Prostate gland (tissue), 2 donors: ENCODE data around the gene NRAP.

ENCODE experiments used
- POLR2A ChIP-seq: fragments of 450-650 bp; IDR thresholded peaks from one replicate; pipeline ENCODE4 v1.6.1; 2016; ENCODE audit warnings: antibody characterized with exemption, mild to moderate bottlenecking
- TF ChIP-seq, protein P1 (sequence below), 4 experiments: fragments of 200-600 bp in 2 of 4; fragments of 450-650 bp in 2 of 4; sonication (generic) in 2 of 4; IDR thresholded peaks; 1 replicate in 3 of 4; 2 replicates in 1 of 4; pipeline ENCODE4 v1.5.1; 2016 to 2019; ENCODE audit warnings: antibody characterized with exemption in 4 of 4, mild to moderate bottlenecking in 2 of 4, moderate library complexity in 2 of 4

DNA sequence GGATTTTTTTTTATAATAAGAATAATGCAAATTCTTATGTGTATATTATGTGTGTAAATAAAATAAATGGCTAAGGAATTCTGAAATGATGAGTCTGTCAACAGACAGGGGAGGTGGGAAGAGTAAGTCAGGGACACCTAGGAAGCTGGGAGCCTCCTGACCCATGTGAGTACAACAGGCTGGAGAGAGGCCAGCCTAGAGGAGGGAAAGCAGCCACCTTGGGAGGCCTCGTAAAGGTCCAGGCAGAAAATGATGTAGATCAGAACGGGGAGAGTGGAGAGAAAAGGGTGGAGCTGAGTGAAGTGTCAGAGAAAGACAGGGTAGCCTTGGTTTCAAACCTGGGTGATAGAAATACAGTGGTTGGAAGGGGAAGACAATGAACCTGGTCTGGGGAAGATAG lies 6.9 kb downstream of the NRAP start:
- TF ChIP-seq, protein P1, sequence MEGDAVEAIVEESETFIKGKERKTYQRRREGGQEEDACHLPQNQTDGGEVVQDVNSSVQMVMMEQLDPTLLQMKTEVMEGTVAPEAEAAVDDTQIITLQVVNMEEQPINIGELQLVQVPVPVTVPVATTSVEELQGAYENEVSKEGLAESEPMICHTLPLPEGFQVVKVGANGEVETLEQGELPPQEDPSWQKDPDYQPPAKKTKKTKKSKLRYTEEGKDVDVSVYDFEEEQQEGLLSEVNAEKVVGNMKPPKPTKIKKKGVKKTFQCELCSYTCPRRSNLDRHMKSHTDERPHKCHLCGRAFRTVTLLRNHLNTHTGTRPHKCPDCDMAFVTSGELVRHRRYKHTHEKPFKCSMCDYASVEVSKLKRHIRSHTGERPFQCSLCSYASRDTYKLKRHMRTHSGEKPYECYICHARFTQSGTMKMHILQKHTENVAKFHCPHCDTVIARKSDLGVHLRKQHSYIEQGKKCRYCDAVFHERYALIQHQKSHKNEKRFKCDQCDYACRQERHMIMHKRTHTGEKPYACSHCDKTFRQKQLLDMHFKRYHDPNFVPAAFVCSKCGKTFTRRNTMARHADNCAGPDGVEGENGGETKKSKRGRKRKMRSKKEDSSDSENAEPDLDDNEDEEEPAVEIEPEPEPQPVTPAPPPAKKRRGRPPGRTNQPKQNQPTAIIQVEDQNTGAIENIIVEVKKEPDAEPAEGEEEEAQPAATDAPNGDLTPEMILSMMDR (IDR thresholded peaks at IDR 0.05): no peak
- TF ChIP-seq POLR2A: no peak
